ENCODE data around the gene MDH1.

Gene MDH1

GRCh38 chr2:63576546-63576945 is 12.2 kb upstream of the MDH1 start:
- TF ChIP-seq ZNF274 (IDR thresholded peaks at IDR 0.05; ENCODE audit: low read depth, low read length), result no peak
- H3K4me3 ChIP-seq (ENCODE audit: low read length), result no peak overlapping the region

GRCh38 chr2:63578767-63579166 is 10.0 kb upstream of the MDH1 start:
- no peak for TF ChIP-seq ZNF274 (IDR thresholded peaks at IDR 0.05; ENCODE audit: low read depth, low read length)
- H3K4me3 ChIP-seq (ENCODE audit: low read length), result no peak overlapping the region

DNA sequence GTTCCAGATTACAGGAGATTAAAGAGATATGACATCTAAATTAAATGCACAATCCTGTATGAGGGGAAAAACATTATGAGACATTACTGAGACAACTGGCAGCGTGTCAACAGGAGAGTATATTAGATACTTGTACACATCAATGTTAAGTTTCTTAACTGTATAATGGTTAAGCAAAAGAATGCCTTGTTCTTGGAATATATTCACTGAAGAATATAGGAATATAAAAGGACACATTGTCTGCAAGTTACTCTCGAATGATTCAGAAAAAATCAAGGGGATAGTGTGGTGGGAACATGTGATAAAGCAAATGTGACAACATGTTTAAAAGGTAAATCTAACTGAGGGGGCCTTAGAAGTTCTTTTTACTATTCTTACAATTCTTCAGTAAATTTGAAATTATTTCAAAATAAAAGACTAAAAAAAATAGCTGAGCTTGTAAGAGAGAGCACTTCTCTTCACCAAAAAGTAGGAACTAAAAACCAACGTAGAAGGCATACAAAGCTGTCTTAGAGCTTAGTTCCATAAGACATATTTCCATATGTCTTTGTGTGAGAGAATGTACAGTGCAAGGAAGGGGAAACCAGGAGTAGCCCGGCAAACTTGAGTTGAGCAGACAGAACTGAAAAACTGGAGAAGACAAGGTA is 8.0 kb upstream of the MDH1 start:
- no peak overlapping the region for H3K4me3 ChIP-seq (ENCODE audit: low read length)
- TF ChIP-seq ZNF274 (IDR thresholded peaks at IDR 0.05; ENCODE audit: low read depth, low read length), result no peak

DNA sequence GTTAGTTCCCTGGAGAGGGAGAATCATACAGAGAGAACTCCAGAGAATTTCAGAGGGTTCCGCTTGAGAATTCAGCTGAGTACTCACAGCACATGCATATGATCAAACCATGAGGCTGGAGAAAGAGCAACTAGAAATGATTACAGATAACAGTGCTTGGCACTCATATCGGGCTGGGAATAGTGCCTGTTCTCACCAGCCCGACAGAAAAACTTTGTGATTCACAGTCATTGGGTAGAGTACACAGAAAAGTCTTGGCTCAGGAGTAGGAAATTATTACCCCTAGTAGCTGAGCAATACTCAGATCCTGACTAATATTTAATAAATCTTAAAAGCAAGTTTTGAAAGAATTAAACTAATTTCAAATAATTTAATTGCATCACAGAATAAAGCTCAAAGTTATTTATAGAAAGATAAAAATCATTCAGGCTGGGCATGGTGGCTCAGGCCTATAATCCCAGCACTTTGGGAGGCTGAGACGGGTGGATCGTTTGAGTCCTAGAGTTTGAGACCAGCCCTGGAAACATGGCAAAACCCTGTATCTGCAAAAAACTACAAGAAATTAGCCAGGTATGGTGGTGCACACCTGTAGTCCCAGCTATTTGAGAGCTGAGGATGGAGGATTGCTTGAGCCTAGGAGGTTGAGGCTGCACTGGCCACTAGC is 7.3 kb upstream of the MDH1 start:
- no peak for TF ChIP-seq ZNF274 (IDR thresholded peaks at IDR 0.05; ENCODE audit: low read depth, low read length)
- H3K4me3 ChIP-seq (ENCODE audit: low read length), result no peak overlapping the region

GRCh38 chr2:63582873-63583272 is 5.9 kb upstream of the MDH1 start:
- no peak overlapping the region for H3K4me3 ChIP-seq (ENCODE audit: low read length)
- no peak for TF ChIP-seq ZNF274 (IDR thresholded peaks at IDR 0.05; ENCODE audit: low read depth, low read length)

DNA sequence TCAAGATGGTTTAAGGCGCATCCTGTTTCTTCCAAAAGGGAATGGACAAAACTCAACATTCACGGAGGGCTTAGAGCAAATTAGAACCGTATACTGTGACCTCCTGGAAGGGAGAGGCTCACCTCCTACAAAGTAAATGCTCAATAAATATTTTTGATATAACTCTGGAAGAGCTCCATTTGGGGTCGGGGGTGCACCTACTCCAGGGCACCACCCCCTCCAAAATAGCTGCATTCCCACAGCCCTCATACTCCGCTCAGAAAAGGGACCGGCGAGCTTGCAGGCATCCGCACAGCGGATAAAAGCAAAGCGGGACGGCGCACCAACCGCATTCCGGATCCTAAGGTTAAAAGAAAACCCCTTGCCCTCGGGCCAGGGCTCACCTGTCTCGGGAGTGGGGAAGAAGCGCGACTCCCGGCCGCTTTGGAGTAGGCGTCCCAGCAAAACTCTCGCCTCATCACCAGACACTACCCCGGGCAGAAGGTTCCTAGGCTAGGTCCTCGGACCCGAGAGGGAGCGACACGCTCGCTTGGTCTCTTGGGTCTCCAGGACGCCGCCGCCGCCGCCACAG is 864 bp upstream of the MDH1 start:
- peak overlapping the region; percentile 74 for H3K4me3 ChIP-seq (ENCODE audit: low read length)
- no peak for TF ChIP-seq ZNF274 (IDR thresholded peaks at IDR 0.05; ENCODE audit: low read depth, low read length)

DNA sequence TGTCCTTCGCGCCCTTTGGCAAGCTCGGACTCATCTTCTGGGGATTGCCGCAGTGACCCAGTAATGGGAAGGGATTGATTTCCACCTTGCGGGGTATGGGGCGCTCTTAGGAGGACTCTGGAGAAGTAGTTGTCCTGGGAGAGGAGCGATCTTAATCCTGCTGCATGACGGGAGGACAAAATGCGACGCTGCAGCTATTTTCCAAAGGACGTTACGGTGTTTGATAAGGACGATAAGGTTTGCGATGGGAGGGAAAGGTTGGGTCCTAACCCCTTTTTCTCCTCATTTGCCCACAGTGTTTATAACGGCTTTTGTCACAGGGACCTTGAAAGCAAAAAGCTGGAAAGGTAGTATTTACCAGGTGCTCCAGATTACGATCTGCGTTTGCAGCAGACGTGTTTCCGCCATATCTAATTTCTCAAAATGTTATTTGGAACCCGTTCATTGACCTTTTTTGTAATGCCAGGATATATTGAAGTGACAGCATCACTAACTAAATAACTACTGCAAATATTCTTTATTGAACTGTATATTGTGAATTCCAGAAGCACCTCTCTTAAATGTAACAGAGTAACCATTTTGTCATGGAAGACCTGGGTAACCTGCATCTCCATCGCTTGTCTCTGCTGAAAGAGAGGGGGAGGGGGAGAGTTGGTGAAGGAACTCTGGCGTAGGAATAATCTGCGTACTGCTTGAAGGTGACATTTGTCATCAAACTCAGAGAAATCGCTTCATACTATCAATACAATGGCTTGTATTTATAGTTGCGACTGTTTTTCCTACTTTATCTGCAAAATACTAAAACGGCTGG is 590 bp downstream of the MDH1 start:
- no peak for TF ChIP-seq ZNF274 (IDR thresholded peaks at IDR 0.05; ENCODE audit: low read depth, low read length)
- peak overlapping the region; percentile 86 for H3K4me3 ChIP-seq (ENCODE audit: low read length)

GRCh38 chr2:63590626-63591408 is 2.1 kb downstream of the MDH1 start:
- TF ChIP-seq ZNF274 (IDR thresholded peaks at IDR 0.05; ENCODE audit: low read depth, low read length), result no peak
- H3K4me3 ChIP-seq (ENCODE audit: low read length), result peak overlapping the region; percentile 56

DNA sequence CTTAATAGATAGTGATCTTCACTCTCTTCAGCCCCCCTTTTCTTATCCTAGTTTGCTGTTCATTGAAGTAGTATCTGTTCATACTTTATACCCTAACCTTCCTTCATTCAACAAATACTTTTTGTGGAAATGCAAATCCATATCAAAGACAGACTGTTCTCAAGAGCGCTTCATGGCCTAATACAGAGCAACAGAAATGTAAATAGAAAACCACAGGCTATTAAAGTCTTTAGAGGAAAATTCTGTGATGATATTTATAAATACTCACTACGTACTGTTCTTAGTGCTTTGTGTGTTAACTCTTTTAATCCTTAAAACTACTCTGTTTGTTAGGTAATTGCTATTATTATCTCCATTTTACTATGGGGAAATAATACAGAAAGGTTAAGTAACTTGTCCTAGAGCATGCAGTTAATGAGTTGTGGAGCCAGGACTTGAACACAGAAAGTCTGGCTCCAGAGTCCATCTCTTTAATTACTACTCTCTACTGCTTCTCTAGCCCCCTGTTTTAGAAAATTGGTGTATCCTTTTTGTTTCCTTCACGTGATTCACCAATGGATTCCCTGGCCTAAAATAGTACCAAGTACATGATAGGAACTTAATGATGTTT is 2.9 kb downstream of the MDH1 start:
- no peak overlapping the region for H3K4me3 ChIP-seq (ENCODE audit: low read length)
- TF ChIP-seq ZNF274 (IDR thresholded peaks at IDR 0.05; ENCODE audit: low read depth, low read length), result no peak

- no peak for TF ChIP-seq ZNF274 (IDR thresholded peaks at IDR 0.05; ENCODE audit: low read depth, low read length)
- H3K4me3 ChIP-seq (ENCODE audit: low read length), result no peak overlapping the region
Observed at GRCh38 chr2:63594660-63595059, 5.9 kb downstream of the MDH1 start.

GRCh38 chr2:63596401-63596883 is 7.7 kb downstream of the MDH1 start:
- TF ChIP-seq ZNF274 (IDR thresholded peaks at IDR 0.05; ENCODE audit: low read depth, low read length), result no peak
- no peak overlapping the region for H3K4me3 ChIP-seq (ENCODE audit: low read length)

DNA sequence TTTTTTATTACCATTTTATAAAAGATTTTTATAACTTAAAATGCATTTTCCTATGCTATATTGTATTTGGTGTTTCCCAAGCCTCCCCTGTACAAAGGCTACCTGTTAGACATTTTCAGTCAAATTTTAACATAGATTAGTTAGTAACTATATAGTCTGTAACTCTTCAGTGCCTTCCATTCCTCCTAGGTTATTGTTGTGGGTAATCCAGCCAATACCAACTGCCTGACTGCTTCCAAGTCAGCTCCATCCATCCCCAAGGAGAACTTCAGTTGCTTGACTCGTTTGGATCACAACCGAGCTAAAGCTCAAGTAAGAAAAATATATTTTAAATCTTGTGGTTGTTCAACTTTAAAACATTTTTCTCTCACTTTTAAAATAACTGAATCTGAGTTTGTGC is 10.2 kb downstream of the MDH1 start:
- no peak for TF ChIP-seq ZNF274 (IDR thresholded peaks at IDR 0.05; ENCODE audit: low read depth, low read length)

GRCh38 chr2:63600881-63601460 is 12.2 kb downstream of the MDH1 start:
- TF ChIP-seq ZNF274 (IDR thresholded peaks at IDR 0.05; ENCODE audit: low read depth, low read length), result no peak
- no peak overlapping the region for H3K4me3 ChIP-seq (ENCODE audit: low read length)

More for the DNA sequence above, 10.2 kb downstream of the MDH1 start:
- no peak overlapping the region for H3K4me3 ChIP-seq (ENCODE audit: low read length)

Measured in GM08714 (cell line).